Islet of Langerhans (tissue), 1 donor: ENCODE data around the gene BRCA2.
"Not testable (repeated sequence)": the region's sequence is repeated elsewhere in the genome, so short reads cannot be mapped to it uniquely, and the experiment has no call there.

Source experiments
- FAIRE-seq: peaks from one replicate; lab custom pipeline; 2011; peaks lifted over from hg19 to GRCh38; lab: Jason Lieb, UNC

Gene BRCA2

GRCh38 chr13:32310134-32310706 is 5.1 kb upstream of the BRCA2 start:
- FAIRE-seq, result peak; percentile 93

- FAIRE-seq, result no peak
Observed at GRCh38 chr13:32311188-32311897, 4.0 kb upstream of the BRCA2 start.

GRCh38 chr13:32314271-32315237 is 754 bp upstream of the BRCA2 start:
- no peak for FAIRE-seq

GRCh38 chr13:32316028-32316339 is 676 bp downstream of the BRCA2 start:
- FAIRE-seq, result no peak

GRCh38 chr13:32316501-32316900 is 1.2 kb downstream of the BRCA2 start:
- FAIRE-seq, result no peak

- no peak for FAIRE-seq
Observed at GRCh38 chr13:32317716-32318465, 2.6 kb downstream of the BRCA2 start.

- FAIRE-seq, result no peak
Observed at GRCh38 chr13:32320528-32320927, 5.2 kb downstream of the BRCA2 start.

- FAIRE-seq, result no peak
Observed at GRCh38 chr13:32323912-32324311, 8.6 kb downstream of the BRCA2 start.

- FAIRE-seq, result no peak
Observed at GRCh38 chr13:32330441-32330840, 15.1 kb downstream of the BRCA2 start.

- no peak for FAIRE-seq
Observed at GRCh38 chr13:32334671-32335070, 19.4 kb downstream of the BRCA2 start.

- FAIRE-seq, result no peak
Observed at GRCh38 chr13:32340914-32341313, 25.6 kb downstream of the BRCA2 start.

GRCh38 chr13:32347651-32348050 is 32.3 kb downstream of the BRCA2 start:
- no peak for FAIRE-seq

GRCh38 chr13:32350839-32351441 is 35.6 kb downstream of the BRCA2 start:
- not testable (repeated sequence) for FAIRE-seq

- no peak for FAIRE-seq
Observed at GRCh38 chr13:32354040-32354439, 38.7 kb downstream of the BRCA2 start.

GRCh38 chr13:32355935-32356334 is 40.6 kb downstream of the BRCA2 start:
- not testable (repeated sequence) for FAIRE-seq

- no peak for FAIRE-seq
Observed at GRCh38 chr13:32362574-32362973, 47.3 kb downstream of the BRCA2 start.

- FAIRE-seq, result no peak
Observed at GRCh38 chr13:32370805-32371204, 55.5 kb downstream of the BRCA2 start.

- FAIRE-seq, result no peak
Observed at GRCh38 chr13:32376642-32377415, 61.5 kb downstream of the BRCA2 start.

- FAIRE-seq, result no peak
Observed at GRCh38 chr13:32378012-32378411, 62.7 kb downstream of the BRCA2 start.

- FAIRE-seq, result peak; percentile 30
Observed at GRCh38 chr13:32381539-32381938, 66.2 kb downstream of the BRCA2 start.
